IPS-18c (cell line): ENCODE data around the gene TMEM270.
"Not testable (repeated sequence)": the region's sequence is repeated elsewhere in the genome, so short reads cannot be mapped to it uniquely, and the experiment has no call there.

Experiments used
- H3K4me3 ChIP-seq: 2 replicates; pipeline ENCODE4 v1.7.0; 2013; ENCODE audit warnings: low read depth, mild to moderate bottlenecking, low read length, moderate library complexity; ENCODE audit not compliant: insufficient read depth
- H3K9me3 ChIP-seq: one replicate; pipeline ENCODE4 v1.6.1; 2013; ENCODE audit warnings: mild to moderate bottlenecking, low read length, moderate library complexity; ENCODE audit not compliant: control insufficient read depth, insufficient read depth

Gene TMEM270

GRCh38 chr7:73830681-73831583, 30.0 kb upstream of the TMEM270 start, which contains the start of gene CLDN4:
CLDN4 (plus strand) TSS chr7:73830996; CDS start chr7:73831202, 206 bp downstream.
- Histone ChIP-seq H3K9me3 (peaks cover 2% of the 10 kb centered on the region), H3K4me3 (peak within 1 kb of the TSS; percentile 48)

DNA sequence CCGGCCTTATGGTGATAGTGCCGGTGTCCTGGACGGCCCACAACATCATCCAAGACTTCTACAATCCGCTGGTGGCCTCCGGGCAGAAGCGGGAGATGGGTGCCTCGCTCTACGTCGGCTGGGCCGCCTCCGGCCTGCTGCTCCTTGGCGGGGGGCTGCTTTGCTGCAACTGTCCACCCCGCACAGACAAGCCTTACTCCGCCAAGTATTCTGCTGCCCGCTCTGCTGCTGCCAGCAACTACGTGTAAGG, 29.4 kb upstream of the TMEM270 start:
- H3K4me3 ChIP-seq: peak overlapping the region; percentile 48

DNA sequence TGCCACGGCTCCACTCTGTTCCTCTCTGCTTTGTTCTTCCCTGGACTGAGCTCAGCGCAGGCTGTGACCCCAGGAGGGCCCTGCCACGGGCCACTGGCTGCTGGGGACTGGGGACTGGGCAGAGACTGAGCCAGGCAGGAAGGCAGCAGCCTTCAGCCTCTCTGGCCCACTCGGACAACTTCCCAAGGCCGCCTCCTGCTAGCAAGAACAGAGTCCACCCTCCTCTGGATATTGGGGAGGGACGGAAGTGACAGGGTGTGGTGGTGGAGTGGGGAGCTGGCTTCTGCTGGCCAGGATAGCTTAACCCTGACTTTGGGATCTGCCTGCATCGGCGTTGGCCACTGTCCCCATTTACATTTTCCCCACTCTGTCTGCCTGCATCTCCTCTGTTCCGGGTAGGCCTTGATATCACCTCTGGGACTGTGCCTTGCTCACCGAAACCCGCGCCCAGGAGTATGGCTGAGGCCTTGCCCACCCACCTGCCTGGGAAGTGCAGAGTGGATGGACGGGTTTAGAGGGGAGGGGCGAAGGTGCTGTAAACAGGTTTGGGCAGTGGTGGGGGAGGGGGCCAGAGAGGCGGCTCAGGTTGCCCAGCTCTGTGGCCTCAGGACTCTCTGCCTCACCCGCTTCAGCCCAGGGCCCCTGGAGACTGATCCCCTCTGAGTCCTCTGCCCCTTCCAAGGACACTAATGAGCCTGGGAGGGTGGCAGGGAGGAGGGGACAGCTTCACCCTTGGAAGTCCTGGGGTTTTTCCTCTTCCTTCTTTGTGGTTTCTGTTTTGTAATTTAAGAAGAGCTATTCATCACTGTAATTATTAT, 28.9 kb upstream of the TMEM270 start:
- H3K4me3 ChIP-seq: peak overlapping the region; percentile 48
- H3K9me3 ChIP-seq: peaks cover 2% of the 10 kb centered on the region

More for the DNA sequence above, 29.4 kb upstream of the TMEM270 start:
- peaks cover 2% of the 10 kb centered on the region for H3K9me3 ChIP-seq

DNA sequence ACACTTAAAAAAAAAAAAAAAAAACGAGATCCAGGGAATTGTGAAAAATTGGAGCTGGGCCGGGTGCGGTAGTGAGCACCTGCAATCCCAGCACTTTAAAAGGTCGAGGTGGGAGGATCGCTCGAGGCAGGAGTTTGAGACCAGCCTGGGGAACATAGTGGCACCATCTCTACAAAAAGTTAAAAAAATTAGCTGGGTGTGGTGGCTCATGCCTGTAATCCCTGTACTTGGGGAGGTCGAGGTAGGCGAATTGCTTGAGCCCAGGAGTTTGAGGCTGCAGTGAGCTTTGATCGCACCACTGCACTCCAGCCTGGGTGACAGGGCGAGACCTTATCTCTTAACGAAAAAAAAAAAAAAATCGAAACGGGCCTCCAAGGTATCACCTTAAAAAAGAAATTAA, 28.2 kb upstream of the TMEM270 start:
- H3K4me3 ChIP-seq: no peak overlapping the region; the same call in 1 of the 2 replicates
- H3K9me3 ChIP-seq: peaks cover 2% of the 10 kb centered on the region

GRCh38 chr7:73833251-73833919, 27.6 kb upstream of the TMEM270 start:
- Histone ChIP-seq H3K9me3 (peaks cover 2% of the 10 kb centered on the region), H3K4me3 (no peak overlapping the region)

GRCh38 chr7:73834626-73835191, 26.2 kb upstream of the TMEM270 start:
- no peak overlapping the region for H3K4me3 ChIP-seq

DNA sequence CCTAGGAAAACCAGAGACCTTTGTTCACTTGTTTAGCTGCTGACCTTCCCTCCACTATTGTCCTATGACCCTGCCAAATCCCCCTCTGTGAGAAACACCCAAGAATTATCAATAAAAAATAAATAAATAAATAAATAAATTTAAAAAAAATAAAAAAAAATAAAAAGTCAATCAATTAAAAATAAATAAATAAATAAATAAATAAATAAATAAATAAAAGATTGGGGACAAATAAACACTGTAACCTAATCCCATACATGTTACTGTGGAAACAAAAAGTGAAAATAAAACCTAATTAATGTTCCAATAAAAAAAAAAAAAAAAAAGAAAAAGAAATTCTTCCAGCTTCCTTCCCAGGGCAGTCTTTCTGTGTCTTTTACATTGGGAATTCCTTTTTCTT, 23.8 kb upstream of the TMEM270 start:
- not testable (repeated sequence) for H3K4me3 ChIP-seq, H3K9me3 ChIP-seq

More at GRCh38 chr7:73834626-73835191, 26.2 kb upstream of the TMEM270 start:
- H3K9me3 ChIP-seq: peaks cover 2% of the 10 kb centered on the region

DNA sequence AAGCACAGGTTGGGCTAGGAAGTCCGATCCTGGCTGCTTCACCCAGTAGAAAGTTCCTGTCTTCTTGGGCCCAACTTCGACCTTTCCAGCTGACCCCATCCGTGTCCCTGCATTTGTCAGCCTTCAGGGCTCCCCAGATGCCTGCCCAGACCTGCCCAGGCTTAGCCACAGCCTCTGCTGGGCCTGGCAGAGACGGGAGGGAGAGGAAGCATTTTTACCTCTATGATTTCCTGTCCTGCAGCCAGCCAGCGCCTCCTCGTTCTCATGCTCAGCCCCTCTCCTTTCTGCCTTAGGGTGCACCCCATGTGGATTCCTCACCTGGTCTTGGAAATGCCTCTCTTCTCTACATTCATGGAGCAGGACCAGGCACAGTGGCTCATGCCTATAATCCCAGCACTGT, 22.3 kb upstream of the TMEM270 start:
- Histone ChIP-seq H3K4me3 (no peak overlapping the region), H3K9me3 (peaks cover 2% of the 10 kb centered on the region)

- Histone ChIP-seq H3K9me3 (peaks cover 2% of the 10 kb centered on the region), H3K4me3 (no peak overlapping the region)
Measured at GRCh38 chr7:73839290-73839689, 21.7 kb upstream of the TMEM270 start.

DNA sequence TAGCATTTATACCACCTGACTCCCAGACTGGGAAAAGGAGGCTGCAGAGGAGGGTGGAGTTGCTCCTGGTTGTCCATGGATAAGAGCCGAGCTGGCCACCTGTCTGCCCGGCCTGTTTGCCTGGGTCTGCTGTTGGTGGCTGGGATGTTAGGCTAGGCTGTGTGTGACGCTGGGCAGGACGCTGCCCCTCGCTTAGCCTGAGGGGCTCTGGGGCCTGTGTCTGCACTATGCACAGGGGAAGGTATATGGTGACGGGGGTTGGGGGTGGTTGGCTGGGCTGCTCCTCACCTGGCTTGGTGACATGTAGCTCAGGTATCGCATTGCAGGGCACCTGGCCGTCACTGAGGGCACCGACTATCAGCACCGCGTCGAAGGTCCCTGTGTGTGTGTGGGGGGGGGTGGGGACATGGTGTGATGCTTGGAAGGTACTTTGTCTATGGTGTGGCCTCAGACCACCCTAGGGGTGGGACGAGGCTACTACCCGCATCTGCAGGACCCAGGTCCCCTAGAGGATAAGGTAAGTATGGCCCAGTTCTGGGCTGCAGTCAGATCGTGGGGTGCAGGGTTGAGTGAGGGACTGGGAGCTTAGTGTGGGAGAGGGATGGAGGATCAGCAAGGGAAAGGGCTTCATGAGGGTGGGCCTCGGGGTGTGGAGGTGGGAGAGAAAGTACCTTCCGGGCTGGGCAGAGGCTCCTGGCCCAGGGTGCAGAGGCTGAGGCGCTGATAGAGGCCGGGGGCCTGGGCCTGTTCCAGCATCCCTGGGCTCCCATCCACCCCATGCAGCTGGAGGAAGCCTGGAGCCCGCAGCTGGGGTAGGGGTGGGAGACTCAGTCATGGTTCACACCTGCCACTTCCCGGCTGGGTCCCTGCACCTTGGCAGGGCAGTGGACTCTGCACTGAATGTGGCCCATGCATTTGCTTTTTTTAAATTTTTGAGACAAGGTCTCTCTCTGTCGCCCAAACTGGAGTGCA, 20.9 kb upstream of the TMEM270 start:
- Histone ChIP-seq H3K4me3 (no peak overlapping the region), H3K9me3 (no peaks in the 10 kb centered on the region)

GRCh38 chr7:73840715-73841379, 20.1 kb upstream of the TMEM270 start:
- H3K4me3 ChIP-seq: no peak overlapping the region
- H3K9me3 ChIP-seq: no peaks in the 10 kb centered on the region

- no peaks in the 10 kb centered on the region for H3K9me3 ChIP-seq
Measured at GRCh38 chr7:73841689-73842066, 19.3 kb upstream of the TMEM270 start.

DNA sequence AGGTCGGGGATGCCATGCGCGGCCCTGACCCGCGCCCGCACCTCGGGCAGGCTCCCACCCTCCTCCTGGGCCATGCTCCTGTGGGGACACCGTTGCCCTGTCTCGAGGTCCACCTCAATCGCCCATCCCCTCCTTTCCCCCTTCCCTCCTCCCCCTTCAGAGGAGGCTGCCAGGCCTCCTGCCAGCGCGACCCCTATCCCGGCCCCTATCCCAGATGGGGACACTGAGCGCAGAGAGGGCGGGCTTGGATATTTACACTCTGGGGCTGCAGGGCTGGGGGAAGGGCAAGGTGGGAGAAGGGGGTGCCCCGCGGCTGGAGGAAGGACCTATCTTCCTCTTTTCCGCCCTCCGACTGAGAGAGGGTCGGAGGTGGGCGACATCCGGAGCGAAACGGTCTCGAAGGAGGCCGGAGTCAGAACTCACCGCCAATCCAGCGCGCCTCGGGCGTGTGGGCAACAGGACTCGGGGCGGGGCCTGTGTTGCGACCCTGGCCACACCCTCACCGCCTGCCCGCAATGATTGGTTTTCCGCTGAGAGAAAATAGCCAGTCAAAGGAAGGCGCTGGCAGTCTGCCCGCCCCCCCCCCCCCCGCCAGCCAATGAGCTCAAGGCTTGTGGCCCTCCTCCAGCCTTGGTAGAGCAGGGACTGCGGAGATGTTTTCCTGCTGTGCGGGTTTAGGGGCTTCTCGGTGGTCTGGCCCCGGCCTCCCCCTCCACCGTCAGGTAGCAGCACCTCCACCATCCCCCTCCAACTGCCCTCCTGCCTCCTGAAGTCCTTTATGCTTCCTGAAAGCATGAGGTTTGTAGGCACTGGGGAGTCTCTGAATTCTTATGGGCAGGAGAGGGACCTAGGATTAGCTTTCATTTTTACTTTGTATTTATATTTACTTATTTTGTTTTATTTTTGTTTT, 18.6 kb upstream of the TMEM270 start, which contains the start of gene METTL27:
METTL27 (minus strand) TSS at position 450 of the 910 bp plus-strand sequence; CDS start at position 74, 376 bp downstream.
- Histone ChIP-seq H3K4me3 (peak within 1 kb of the TSS; percentile 69), H3K9me3 (no peaks in the 10 kb centered on the region)

More at GRCh38 chr7:73841689-73842066, 19.3 kb upstream of the TMEM270 start:
- peak overlapping the region; percentile 69 for H3K4me3 ChIP-seq

DNA sequence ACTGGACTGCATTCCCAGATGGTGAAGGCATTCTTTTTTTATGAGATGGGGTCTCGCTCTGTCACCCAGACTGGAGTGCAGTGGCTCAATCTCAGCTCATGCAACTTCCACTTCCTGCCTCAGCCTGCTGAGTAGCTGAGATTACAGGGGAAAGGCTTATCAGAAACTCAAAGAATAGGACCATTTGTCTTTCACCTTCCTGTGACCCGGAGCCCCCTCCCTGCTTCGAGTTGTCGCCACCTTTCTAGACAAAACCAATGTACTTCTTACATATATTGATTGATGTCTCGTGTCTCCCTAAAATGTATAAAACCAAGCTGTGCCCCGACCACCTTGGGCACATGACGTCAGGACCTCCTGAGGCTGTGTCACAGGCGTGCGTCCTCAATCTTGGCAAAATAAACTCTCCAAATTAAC, 16.8 kb upstream of the TMEM270 start:
- Histone ChIP-seq H3K4me3 (no peak overlapping the region), H3K9me3 (peaks cover 2% of the 10 kb centered on the region)
